ENCODE results near the gene XCR1.

The XCR1 gene

GRCh38 chr3:46024131-46024530 is 3.2 kb downstream of the XCR1 start:
- Histone ChIP-seq H3K27me3 (ENCODE audit: control insufficient read depth, insufficient read depth, low read length) (no peaks in the 10 kb centered on the region), H3K27ac (no peak overlapping the region), H3K4me1 (no peaks in the 10 kb centered on the region), H3K36me3 (ENCODE audit: control insufficient read depth, insufficient read depth, low read length) (no peaks in the 10 kb centered on the region), H3K9me3 (ENCODE audit: control insufficient read depth, low read length) (no peaks in the 10 kb centered on the region), H3K4me2 (ENCODE audit: low read length) (no peak overlapping the region), H3K9ac (no peak overlapping the region), H3K4me3 (ENCODE audit: low read depth, low read length) (no peak overlapping the region), H3K79me2 (no peaks in the 10 kb centered on the region), H2AFZ (no peak overlapping the region)
- no peak for TF ChIP-seq CTCF (IDR thresholded peaks at IDR 0.05)

GRCh38 chr3:46022909-46023785 is 4.1 kb downstream of the XCR1 start:
- Histone ChIP-seq H3K9ac (no peak overlapping the region), H3K4me2 (ENCODE audit: low read length) (no peak overlapping the region), H3K4me1 (no peaks in the 10 kb centered on the region), H3K4me3 (ENCODE audit: low read depth, low read length) (no peak overlapping the region), H3K36me3 (ENCODE audit: control insufficient read depth, insufficient read depth, low read length) (no peaks in the 10 kb centered on the region), H3K9me3 (ENCODE audit: control insufficient read depth, low read length) (no peaks in the 10 kb centered on the region), H3K79me2 (no peaks in the 10 kb centered on the region), H3K27ac (no peak overlapping the region), H2AFZ (no peak overlapping the region), H3K27me3 (ENCODE audit: control insufficient read depth, insufficient read depth, low read length) (no peaks in the 10 kb centered on the region)
- no peak for TF ChIP-seq CTCF (IDR thresholded peaks at IDR 0.05)

GRCh38 chr3:46021516-46021915 is 5.8 kb downstream of the XCR1 start:
- Histone ChIP-seq H3K79me2 (no peaks in the 10 kb centered on the region), H3K9ac (no peak overlapping the region), H3K27me3 (ENCODE audit: control insufficient read depth, insufficient read depth, low read length) (no peaks in the 10 kb centered on the region), H3K4me3 (ENCODE audit: low read depth, low read length) (no peak overlapping the region), H3K9me3 (ENCODE audit: control insufficient read depth, low read length) (no peaks in the 10 kb centered on the region), H3K27ac (no peak overlapping the region), H3K4me2 (ENCODE audit: low read length) (no peak overlapping the region), H2AFZ (no peak overlapping the region), H3K4me1 (no peaks in the 10 kb centered on the region), H3K36me3 (ENCODE audit: control insufficient read depth, insufficient read depth, low read length) (no peaks in the 10 kb centered on the region)
- no peak for TF ChIP-seq CTCF (IDR thresholded peaks at IDR 0.05)

GRCh38 chr3:46020766-46021510 is 6.3 kb downstream of the XCR1 start:
- no peaks in the 10 kb centered on the region for H3K27me3 ChIP-seq (ENCODE audit: control insufficient read depth, insufficient read depth, low read length)
- no peak overlapping the region for H2AFZ ChIP-seq
- no peak overlapping the region for H3K9ac ChIP-seq
- no peaks in the 10 kb centered on the region for H3K79me2 ChIP-seq
- no peaks in the 10 kb centered on the region for H3K36me3 ChIP-seq (ENCODE audit: control insufficient read depth, insufficient read depth, low read length)
- no peak overlapping the region for H3K4me2 ChIP-seq (ENCODE audit: low read length)
- H3K4me1 ChIP-seq: no peaks in the 10 kb centered on the region
- H3K27ac ChIP-seq: no peak overlapping the region
- no peak overlapping the region for H3K4me3 ChIP-seq (ENCODE audit: low read depth, low read length)
- H3K9me3 ChIP-seq (ENCODE audit: control insufficient read depth, low read length): no peaks in the 10 kb centered on the region
- no peak for TF ChIP-seq CTCF (IDR thresholded peaks at IDR 0.05)
